GM06990 (cell line): ENCODE data around the gene CFAP58.

Experiments
- DNase-seq: peaks from one replicate; pipeline ENCODE4 v3.0.0-alpha.2; 2011; ENCODE audit not compliant: insufficient read length; ENCODE audit errors: extremely low read depth
- H3K27me3 ChIP-seq: replicated peaks from 2 replicates; pipeline ENCODE4 v1.6.0; 2011; ENCODE audit warnings: low read length; ENCODE audit not compliant: control insufficient read depth, insufficient read depth
- H3K36me3 ChIP-seq: 2 replicates; pipeline ENCODE4 v1.5.1; 2011; ENCODE audit warnings: low read length; ENCODE audit not compliant: control insufficient read depth, insufficient read depth
- H3K4me3 ChIP-seq: replicated peaks from 2 replicates; pipeline ENCODE4 v1.5.1; 2011; ENCODE audit warnings: low read depth, mild to moderate bottlenecking, control low read depth, low read length
- CTCF ChIP-seq: IDR thresholded peaks from 2 replicates; pipeline ENCODE4 v1.5.1; 2011; ENCODE audit warnings: low read length, control low read depth, mild to moderate bottlenecking, inconsistent platforms; ENCODE audit not compliant: insufficient read depth, poor library complexity, severe bottlenecking

CFAP58 gene

GRCh38 chr10:104332243-104333031, 21.2 kb upstream of the CFAP58 start:
- no peak for DNase-seq
- Histone ChIP-seq H3K4me3 (no peak overlapping the region), H3K36me3 (no peaks in the 10 kb centered on the region), H3K27me3 (no peaks in the 10 kb centered on the region)
- TF ChIP-seq CTCF = no peak

- no peak for TF ChIP-seq CTCF
- no peak overlapping the region for H3K4me3 ChIP-seq
- no peaks in the 10 kb centered on the region for H3K36me3 ChIP-seq
- H3K27me3 ChIP-seq = no peaks in the 10 kb centered on the region
- no peak for DNase-seq
These were observed 20.5 kb upstream of the CFAP58 start for GRCh38 chr10:104333032-104333727.

GRCh38 chr10:104333728-104334373, 19.8 kb upstream of the CFAP58 start:
- H3K27me3 ChIP-seq = no peaks in the 10 kb centered on the region
- H3K36me3 ChIP-seq = no peaks in the 10 kb centered on the region
- no peak for TF ChIP-seq CTCF
- DNase-seq = no peak
- no peak overlapping the region for H3K4me3 ChIP-seq

- no peaks in the 10 kb centered on the region for H3K27me3 ChIP-seq
- TF ChIP-seq CTCF = no peak
- no peak for DNase-seq
- no peaks in the 10 kb centered on the region for H3K36me3 ChIP-seq
- no peak overlapping the region for H3K4me3 ChIP-seq
These were observed 19.1 kb upstream of the CFAP58 start for GRCh38 chr10:104334561-104334960.

GRCh38 chr10:104334965-104335650, 18.5 kb upstream of the CFAP58 start:
- no peaks in the 10 kb centered on the region for H3K36me3 ChIP-seq
- TF ChIP-seq CTCF = no peak
- no peaks in the 10 kb centered on the region for H3K27me3 ChIP-seq
- no peak for DNase-seq
- no peak overlapping the region for H3K4me3 ChIP-seq
